Prostate gland (tissue), 2 donors: ENCODE measurements around the gene SPOCK1. TPM values are rescaled to one million over a fixed set of nuclear protein-coding genes. Genes with fewer than 3 reads are reported as not detected.

Experiments
- DNase-seq: peaks from one replicate; pipeline ENCODE4 v3.0.0-alpha.2; 2019; ENCODE audit warnings: low spot score
- H3K27ac ChIP-seq, 2 donors: fragments of 200-600 bp; sonication (generic); 2 replicates each; pipeline ENCODE4 v1.5.1; 2017 to 2019
- H3K27me3 ChIP-seq: fragments of 200-600 bp; sonication (generic); replicated peaks from 2 replicates; pipeline ENCODE4 v1.5.1; 2019; ENCODE audit not compliant: insufficient read depth
- H3K36me3 ChIP-seq, 2 donors: fragments of 200-600 bp; sonication (generic); 1 replicate in 1 of 2; 2 replicates in 1 of 2; pipeline versions ENCODE4 v1.5.1 to v1.8.1; 2017 to 2019
- H3K4me1 ChIP-seq: fragments of 200-600 bp; sonication (generic); replicated peaks from 2 replicates; pipeline ENCODE4 v1.5.1; 2019
- H3K4me3 ChIP-seq, 2 donors: fragments of 200-600 bp; sonication (generic); 2 replicates each; pipeline ENCODE4 v1.5.1; 2017 to 2019
- H3K9me3 ChIP-seq: fragments of 200-600 bp; sonication (generic); 2 replicates; pipeline ENCODE4 v1.5.1; 2017
- POLR2A ChIP-seq: fragments of 450-650 bp; IDR thresholded peaks from one replicate; pipeline ENCODE4 v1.6.1; 2016; ENCODE audit warnings: antibody characterized with exemption, mild to moderate bottlenecking
- POLR2AphosphoS5 ChIP-seq: sonication (generic); formaldehyde crosslinking; IDR thresholded peaks from one replicate; pipeline ENCODE4 v1.6.1; 2017; ENCODE audit warnings: antibody characterized with exemption
- WGBS: methylation state at CpG from one replicate; pipeline ENCODE4 v1.1.5; 2018; 5-methylcytosine and 5-hydroxymethylcytosine counted together
- intact Hi-C: fragments of 100-400 bp; cut with DNase I; formaldehyde crosslinking; loops from one replicate; pipeline ENCODE4 v1.14.2; 2022
- total RNA-seq, 2 donors: library from RNA; depleted of rRNA; stranded (reverse); fragments of >200 nt; gene quantifications; one replicate each; pipeline ENCODE4 v1.1.0, GENCODE V29; 2016
- TF ChIP-seq, protein P1 (sequence below), 4 experiments: fragments of 200-600 bp in 2 of 4; fragments of 450-650 bp in 2 of 4; sonication (generic) in 2 of 4; IDR thresholded peaks; 1 replicate in 3 of 4; 2 replicates in 1 of 4; pipeline ENCODE4 v1.5.1; 2016 to 2019; ENCODE audit warnings: antibody characterized with exemption in 4 of 4, mild to moderate bottlenecking in 2 of 4, moderate library complexity in 2 of 4

SPOCK1 gene
- total RNA-seq, 2 donors from 2014 or later: 89.4 to 92.9 TPM

GRCh38 chr5:137146402-137146890 lies 352.7 kb downstream of the SPOCK1 start:
- Histone ChIP-seq H3K27ac (no peak overlapping the region), H3K4me3 (no peak overlapping the region), H3K4me1 (no peaks in the 10 kb centered on the region), H3K36me3 (no peaks in the 10 kb centered on the region), H3K27me3 (no peaks in the 10 kb centered on the region), H3K9me3 (no peaks in the 10 kb centered on the region)
- intact Hi-C loops: no loop called here
- DNase-seq: no peak
- WGBS: 30% methylated on average over 8 of the region's 8 CpGs
- TF ChIP-seq POLR2AphosphoS5 (no peak), POLR2A (no peak)
- TF ChIP-seq, protein P1, sequence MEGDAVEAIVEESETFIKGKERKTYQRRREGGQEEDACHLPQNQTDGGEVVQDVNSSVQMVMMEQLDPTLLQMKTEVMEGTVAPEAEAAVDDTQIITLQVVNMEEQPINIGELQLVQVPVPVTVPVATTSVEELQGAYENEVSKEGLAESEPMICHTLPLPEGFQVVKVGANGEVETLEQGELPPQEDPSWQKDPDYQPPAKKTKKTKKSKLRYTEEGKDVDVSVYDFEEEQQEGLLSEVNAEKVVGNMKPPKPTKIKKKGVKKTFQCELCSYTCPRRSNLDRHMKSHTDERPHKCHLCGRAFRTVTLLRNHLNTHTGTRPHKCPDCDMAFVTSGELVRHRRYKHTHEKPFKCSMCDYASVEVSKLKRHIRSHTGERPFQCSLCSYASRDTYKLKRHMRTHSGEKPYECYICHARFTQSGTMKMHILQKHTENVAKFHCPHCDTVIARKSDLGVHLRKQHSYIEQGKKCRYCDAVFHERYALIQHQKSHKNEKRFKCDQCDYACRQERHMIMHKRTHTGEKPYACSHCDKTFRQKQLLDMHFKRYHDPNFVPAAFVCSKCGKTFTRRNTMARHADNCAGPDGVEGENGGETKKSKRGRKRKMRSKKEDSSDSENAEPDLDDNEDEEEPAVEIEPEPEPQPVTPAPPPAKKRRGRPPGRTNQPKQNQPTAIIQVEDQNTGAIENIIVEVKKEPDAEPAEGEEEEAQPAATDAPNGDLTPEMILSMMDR (IDR thresholded peaks at IDR 0.05): no peak

DNA sequence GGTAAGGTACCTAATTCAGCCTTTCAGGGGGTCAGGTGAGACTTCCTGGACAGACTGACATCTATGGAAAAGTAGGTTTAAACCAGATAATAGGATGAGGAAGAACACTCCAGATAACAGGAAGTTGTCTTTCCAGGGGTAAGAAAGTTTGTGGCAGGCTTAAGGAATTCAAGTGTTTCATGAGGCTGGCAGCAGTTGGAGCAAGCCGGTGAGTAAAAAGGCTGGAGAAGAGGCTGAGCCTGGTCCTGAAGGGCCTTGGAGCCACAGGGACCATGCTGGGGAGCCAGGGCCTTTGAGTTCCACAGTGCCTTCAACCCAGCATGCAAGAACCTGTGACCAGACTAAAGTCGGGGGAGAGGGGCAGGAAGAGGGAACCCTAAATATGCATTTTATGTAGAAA lies 353.4 kb downstream of the SPOCK1 start:
- no peak for TF ChIP-seq POLR2A
- TF ChIP-seq, protein P1 (IDR thresholded peaks at IDR 0.05): no peak
- TF ChIP-seq POLR2AphosphoS5: no peak
- Histone ChIP-seq H3K4me1 (no peaks in the 10 kb centered on the region), H3K4me3 (no peak overlapping the region), H3K27me3 (no peaks in the 10 kb centered on the region), H3K36me3 (no peaks in the 10 kb centered on the region), H3K9me3 (no peaks in the 10 kb centered on the region), H3K27ac (no peak overlapping the region)
- WGBS: 85% methylated on average over 2 of the region's 2 CpGs
- intact Hi-C loops: no loop called here
- DNase-seq: no peak

- no peaks in the 10 kb centered on the region for H3K4me1 ChIP-seq
- no peaks in the 10 kb centered on the region for H3K27me3 ChIP-seq
- H3K36me3 ChIP-seq: no peaks in the 10 kb centered on the region
- WGBS: 86% methylated on average over 4 of the region's 4 CpGs
- DNase-seq: no peak
- TF ChIP-seq POLR2A (no peak), POLR2AphosphoS5 (no peak)
- TF ChIP-seq, protein P1 (IDR thresholded peaks at IDR 0.05): no peak
- intact Hi-C loops: no loop called here
- H3K27ac ChIP-seq: no peak overlapping the region
- H3K9me3 ChIP-seq: no peaks in the 10 kb centered on the region
- H3K4me3 ChIP-seq: no peak overlapping the region
Measured at GRCh38 chr5:137144656-137145055, 354.5 kb downstream of the SPOCK1 start.

GRCh38 chr5:137142764-137143605 lies 356.1 kb downstream of the SPOCK1 start:
- H3K4me3 ChIP-seq: no peak overlapping the region
- no peaks in the 10 kb centered on the region for H3K36me3 ChIP-seq
- TF ChIP-seq POLR2AphosphoS5: no peak
- TF ChIP-seq, protein P1 (IDR thresholded peaks at IDR 0.05): no peak
- no peak for TF ChIP-seq POLR2A
- no peaks in the 10 kb centered on the region for H3K27me3 ChIP-seq
- no peaks in the 10 kb centered on the region for H3K4me1 ChIP-seq
- no peak overlapping the region for H3K27ac ChIP-seq
- no peaks in the 10 kb centered on the region for H3K9me3 ChIP-seq
- intact Hi-C loops: no loop called here
- 90% methylated on average over 7 of the region's 7 CpGs for whole genome bisulfite sequencing
- no peak for DNase-seq

DNA sequence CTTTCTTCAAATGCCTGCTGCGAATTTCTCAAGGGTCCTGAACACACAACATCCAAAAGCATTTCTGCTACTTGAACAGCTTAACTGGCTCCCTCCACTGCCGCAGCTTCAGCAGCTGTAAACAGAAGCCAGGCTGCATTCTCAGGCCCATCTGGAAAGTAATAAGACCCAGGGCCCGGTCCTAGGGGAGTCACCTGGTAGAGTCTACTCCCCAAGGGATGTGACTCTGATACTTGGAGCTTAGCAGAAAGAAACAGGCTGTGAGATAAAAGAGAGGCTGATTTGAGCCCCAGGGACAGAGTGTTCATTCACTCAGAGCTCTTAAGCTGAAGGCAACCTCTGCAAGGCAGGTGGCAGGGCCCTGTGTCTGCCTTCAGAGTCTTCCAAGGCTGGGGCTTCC lies 356.8 kb downstream of the SPOCK1 start:
- DNase-seq: no peak
- 76% methylated on average over 3 of the region's 3 CpGs for WGBS
- H3K27ac ChIP-seq: no peak overlapping the region

More for the DNA sequence above, 356.8 kb downstream of the SPOCK1 start:
- intact Hi-C loops: no loop called here
- no peaks in the 10 kb centered on the region for H3K4me1 ChIP-seq
- H3K27me3 ChIP-seq: no peaks in the 10 kb centered on the region
- H3K4me3 ChIP-seq: no peak overlapping the region
- no peak for TF ChIP-seq POLR2AphosphoS5
- TF ChIP-seq, protein P1 (IDR thresholded peaks at IDR 0.05): no peak
- no peak for TF ChIP-seq POLR2A
- no peaks in the 10 kb centered on the region for H3K36me3 ChIP-seq
- H3K9me3 ChIP-seq: no peaks in the 10 kb centered on the region
